NCI-H146 treated with DMSO at 0.1 percent for 48 hours (cell line): Measurements from ENCODE around the gene TNS1.
"Not testable (repeated sequence)": the region's sequence is repeated elsewhere in the genome, so short reads cannot be mapped to it uniquely, and the experiment has no call there.

Experiments
- DNase-seq: peaks from one replicate; lab custom pipeline; 2025; ENCODE audit not compliant: unreplicated experiment; lab: John Stamatoyannopoulos, UW

The TNS1 gene

DNA sequence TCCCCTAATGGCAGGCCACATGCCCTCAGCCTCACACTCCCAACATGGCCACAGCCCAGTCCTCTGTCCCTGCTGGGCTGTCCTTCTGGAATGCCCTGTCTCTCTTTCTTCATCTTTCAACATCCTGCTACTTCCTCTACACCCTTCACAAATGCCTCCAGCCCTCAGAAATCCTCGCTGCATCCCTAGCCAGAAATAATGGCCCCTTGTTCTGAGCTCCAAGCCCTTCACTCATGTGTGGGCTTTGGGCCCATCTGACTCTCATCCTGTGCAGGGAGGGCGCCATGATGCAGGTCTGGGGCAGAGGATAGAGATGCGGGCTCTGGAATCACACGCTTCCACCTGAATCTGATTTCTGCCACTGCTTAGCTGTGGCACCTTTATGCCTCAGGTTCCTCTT lies 181.9 kb downstream of the TNS1 start:
- no peak for DNase-seq

DNA sequence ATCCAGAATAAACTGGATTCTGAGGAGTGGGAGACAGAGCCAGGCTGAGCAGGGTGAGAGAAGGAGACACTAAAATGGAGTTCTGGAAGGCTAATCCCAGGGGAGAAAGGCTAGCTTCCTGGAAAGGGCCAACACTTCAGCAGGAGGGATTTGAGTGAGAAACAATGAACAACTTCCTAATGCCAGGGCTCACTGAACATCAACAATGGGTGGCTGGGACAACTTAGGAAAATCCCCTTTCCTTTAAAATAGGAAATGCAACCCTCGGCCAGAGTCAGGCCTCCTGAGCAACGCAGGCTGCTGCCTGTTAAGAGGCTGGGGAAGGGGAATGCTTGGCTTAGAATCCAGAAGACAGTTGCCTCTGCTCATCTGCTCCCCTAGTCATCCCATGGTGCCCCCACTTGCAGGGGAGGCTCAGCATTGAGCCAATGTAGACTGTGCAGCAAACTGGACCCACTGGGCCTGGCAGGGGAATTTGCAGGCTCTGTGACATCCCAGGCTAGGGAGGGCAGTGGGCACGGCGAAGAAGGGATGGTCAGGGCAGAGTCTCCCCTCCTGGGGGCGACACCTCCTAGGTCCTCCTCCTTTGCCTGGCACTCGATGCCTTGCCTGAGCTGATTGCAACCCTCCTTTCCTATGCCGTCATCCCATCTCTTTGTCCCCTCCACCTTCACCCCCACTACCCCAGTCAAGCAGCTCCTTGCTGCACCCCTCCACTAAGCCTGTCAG lies 182.5 kb downstream of the TNS1 start:
- DNase-seq = no peak

GRCh38 chr2:217818293-217818850 lies 184.4 kb downstream of the TNS1 start:
- no peak for DNase-seq

GRCh38 chr2:217817466-217818292 lies 185.1 kb downstream of the TNS1 start:
- no peak for DNase-seq

DNA sequence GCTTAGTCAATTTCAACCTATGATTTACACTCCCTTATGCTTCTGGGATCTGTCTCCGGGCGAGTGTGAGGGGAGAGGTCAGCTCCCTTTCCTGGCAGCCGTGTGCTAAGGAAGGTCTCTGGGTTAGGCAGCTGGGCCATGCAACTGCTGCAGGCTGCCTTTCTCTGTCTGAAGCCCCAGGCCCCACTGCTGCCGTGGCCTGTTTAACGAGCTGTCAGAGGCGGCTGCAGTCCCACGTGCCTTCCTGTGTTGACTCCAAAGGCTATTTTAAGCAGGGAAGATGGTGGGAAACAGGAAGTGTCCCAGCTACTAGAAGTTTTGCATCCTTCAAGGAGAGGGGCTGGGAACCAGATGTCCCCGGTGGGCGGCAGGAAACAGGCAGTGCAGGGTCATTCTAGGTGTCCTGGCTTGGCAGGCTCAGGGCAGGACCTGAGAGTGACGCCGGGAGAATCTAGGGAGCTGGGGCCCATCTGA lies 186.4 kb downstream of the TNS1 start:
- no peak for DNase-seq

- DNase-seq = no peak
Measured at GRCh38 chr2:217813828-217814227, 189.0 kb downstream of the TNS1 start.

GRCh38 chr2:217812170-217812569 lies 190.6 kb downstream of the TNS1 start:
- DNase-seq = no peak

- no peak for DNase-seq
Measured at GRCh38 chr2:217810260-217810659, 192.5 kb downstream of the TNS1 start.

DNA sequence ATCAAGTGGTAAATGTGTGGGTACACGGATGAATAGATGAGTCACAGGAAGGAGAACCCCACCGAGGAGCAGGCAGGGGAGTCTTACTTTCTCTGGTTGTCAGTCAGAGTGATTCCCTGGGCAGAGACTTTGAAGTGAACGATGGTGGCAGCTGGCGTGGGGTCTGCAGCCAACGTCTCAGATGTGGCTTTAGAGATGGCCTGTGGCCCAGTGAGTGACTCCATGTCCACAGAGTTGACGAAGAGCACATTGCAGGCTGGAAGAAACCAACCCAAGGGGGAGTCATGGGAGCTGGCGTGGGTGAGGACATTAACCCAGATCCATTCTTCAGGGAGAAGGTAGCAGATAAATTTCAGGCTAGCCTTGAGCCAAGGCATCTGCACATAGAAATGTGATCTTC lies 193.1 kb downstream of the TNS1 start:
- no peak for DNase-seq

DNA sequence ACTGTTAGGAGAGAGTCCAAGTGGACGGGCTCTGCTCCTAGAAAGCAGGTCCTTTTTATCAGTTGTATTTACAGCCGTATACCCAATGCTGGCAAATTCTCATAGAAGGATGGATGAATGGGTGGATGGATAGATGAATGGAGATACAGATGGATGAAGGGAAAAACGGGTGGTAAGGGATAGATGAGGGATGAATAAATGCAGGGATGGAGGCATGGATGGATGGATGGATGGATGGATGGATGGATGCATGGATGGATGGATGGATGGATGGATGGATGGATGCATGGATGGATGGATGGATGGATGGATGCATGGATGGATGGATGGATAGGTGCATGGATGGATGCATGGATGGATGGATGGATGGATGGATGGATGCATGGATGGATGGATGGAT lies 193.8 kb downstream of the TNS1 start:
- not testable (repeated sequence) for DNase-seq

DNA sequence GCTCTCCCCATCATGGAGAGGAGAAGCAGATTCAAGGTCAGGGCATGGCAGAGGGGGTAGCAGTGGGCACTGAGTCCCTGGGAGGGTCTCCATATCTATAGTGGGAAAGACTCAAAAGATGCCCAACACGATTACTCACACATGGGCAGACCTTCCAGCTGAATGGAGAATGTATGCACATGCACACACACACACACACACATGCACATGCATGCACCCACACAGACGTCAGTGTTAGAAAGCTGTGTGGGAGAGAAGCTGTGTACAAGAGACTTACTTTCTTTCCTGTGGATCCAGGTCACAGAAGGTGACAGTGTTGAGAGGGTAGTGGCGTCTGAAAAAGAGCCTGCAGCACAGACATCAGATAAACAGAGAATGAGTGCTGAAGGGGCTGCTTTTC lies 194.5 kb downstream of the TNS1 start:
- DNase-seq = no peak

DNA sequence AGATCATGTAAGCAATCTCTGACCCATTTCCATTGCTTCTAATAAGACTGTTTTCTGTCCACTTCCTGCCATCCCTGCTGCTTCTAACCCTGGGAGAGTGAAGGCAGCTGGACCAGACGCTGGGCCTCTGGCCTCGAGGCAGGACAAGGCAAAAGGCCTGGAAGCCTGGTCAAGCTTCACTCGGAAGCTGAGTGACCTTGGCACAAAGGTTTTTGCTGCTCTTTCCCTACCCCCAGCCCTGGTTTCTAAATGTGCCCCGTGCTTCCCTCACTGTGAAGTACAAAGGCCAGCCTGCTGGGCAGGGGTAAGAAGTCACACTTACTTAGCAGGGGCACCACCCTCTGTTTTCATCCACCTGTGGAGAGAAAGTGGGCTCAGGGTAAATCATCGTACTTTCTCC lies 195.0 kb downstream of the TNS1 start:
- no peak for DNase-seq

- DNase-seq = no peak
Measured at GRCh38 chr2:217807025-217807424, 195.8 kb downstream of the TNS1 start.

- no peak for DNase-seq
Measured at GRCh38 chr2:217806482-217806765, 196.4 kb downstream of the TNS1 start.

- DNase-seq = no peak
Measured at GRCh38 chr2:217805668-217806481, 196.9 kb downstream of the TNS1 start.

- DNase-seq = no peak
Measured at GRCh38 chr2:217804791-217805667, 197.8 kb downstream of the TNS1 start.

DNA sequence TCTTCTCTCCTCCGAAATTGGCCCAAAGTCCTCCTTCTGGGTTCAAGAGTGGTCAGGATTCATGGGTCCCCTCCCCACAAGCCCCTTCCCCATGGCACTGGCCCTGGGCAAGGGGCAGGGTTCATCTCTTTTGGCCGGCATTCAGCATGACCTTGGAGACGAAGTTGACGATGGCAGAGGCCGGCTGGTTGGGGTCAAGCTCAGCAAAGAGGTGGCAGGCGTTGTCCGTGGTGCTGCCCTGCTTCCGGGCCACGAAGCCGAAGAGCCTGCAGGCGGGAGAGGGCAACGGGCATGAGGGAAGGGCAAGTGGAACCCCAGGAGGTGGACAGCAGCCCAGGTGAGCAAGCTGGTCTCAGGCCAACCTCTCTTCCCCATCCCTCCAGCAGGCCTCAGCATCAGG lies 198.5 kb downstream of the TNS1 start:
- DNase-seq = no peak

DNA sequence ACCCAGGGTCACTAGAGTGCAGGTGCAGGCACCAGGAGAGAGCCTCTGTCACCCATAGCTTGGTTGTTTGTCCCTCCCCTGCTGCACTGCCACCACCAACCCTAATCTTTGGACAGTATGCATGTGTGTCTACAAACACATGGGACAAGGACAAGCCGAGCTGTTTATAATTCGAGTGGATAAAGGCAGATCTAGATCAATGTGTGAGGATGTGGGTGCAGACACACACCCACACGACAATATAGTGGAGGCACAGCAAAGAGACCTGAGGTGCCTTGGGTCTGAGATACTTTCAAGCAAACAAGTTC lies 199.2 kb downstream of the TNS1 start:
- DNase-seq = no peak

- no peak for DNase-seq
Measured at GRCh38 chr2:217802876-217803652, 199.7 kb downstream of the TNS1 start.

- no peak for DNase-seq
Measured at GRCh38 chr2:217802266-217802665, 200.5 kb downstream of the TNS1 start.
